Esophagus squamous epithelium (tissue), 4 donors: ENCODE measurements around the gene PSMA5.

Experiments used
- POLR2A ChIP-seq, 4 donors: fragments of 450-650 bp; IDR thresholded peaks; one replicate each; pipeline ENCODE4 v1.6.1; 2017; ENCODE audit warnings: antibody characterized with exemption in 4 of 4, mild to moderate bottlenecking in 4 of 4, moderate library complexity in 3 of 4
- TF ChIP-seq, protein P1 (sequence below), 6 experiments: fragments of 450-650 bp in 4 of 6; fragments of 200-600 bp in 2 of 6; sonication (generic) in 2 of 6; IDR thresholded peaks; one replicate each; pipeline ENCODE4 v1.5.1; 2016 to 2019; ENCODE audit warnings: antibody characterized with exemption in 6 of 6, mild to moderate bottlenecking in 4 of 6, moderate library complexity in 4 of 6

DNA sequence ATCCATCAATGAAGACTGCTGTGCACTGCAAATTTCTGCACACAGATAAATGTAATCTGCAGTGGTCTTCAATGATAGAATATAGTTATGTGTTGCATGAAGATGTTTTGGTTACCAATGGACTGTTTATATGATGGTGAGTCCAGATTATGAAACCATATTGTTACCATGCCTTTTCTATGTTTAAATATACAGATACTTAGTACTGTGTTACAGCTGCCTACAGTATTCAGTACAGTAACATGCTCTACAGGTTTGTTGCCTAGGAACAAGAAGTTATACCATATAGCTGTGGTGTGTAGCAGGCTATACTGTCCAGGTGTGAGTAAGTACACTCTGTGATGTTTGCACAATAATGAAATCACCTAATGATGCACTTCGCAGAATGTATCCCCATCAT lies 69.3 kb downstream of the PSMA5 start:
- TF ChIP-seq, protein P1, sequence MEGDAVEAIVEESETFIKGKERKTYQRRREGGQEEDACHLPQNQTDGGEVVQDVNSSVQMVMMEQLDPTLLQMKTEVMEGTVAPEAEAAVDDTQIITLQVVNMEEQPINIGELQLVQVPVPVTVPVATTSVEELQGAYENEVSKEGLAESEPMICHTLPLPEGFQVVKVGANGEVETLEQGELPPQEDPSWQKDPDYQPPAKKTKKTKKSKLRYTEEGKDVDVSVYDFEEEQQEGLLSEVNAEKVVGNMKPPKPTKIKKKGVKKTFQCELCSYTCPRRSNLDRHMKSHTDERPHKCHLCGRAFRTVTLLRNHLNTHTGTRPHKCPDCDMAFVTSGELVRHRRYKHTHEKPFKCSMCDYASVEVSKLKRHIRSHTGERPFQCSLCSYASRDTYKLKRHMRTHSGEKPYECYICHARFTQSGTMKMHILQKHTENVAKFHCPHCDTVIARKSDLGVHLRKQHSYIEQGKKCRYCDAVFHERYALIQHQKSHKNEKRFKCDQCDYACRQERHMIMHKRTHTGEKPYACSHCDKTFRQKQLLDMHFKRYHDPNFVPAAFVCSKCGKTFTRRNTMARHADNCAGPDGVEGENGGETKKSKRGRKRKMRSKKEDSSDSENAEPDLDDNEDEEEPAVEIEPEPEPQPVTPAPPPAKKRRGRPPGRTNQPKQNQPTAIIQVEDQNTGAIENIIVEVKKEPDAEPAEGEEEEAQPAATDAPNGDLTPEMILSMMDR (IDR thresholded peaks at IDR 0.05): no peak
- TF ChIP-seq POLR2A (IDR thresholded peaks at IDR 0.05): no peak
